DLD1 (cell line): ENCODE data around the gene HPCAL4.

Experiments
- in situ Hi-C: cut with HindIII; loops from 2 replicates; pipeline ENCODE4 v1.10.0; 2017; ENCODE audit warnings: low sequenced_read_pairs

HPCAL4 gene

DNA sequence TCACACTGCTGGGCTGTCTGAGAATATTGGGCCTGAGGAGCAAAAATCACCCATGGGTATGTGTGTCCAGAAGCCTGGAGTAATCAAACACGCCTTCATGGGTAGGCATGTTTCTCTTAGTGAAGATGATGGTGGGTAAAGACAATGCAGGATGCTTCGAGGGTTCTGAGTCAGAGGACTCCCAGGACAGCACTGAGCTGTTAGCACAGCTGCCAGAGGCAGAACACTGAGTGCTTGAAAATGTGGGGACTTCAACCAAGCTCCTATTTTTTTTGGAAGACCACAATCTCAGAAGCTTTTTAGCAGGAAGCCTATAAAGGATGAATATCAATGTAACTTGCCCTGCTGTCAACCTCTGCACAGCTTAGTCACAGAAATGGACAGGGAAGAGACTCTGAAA lies 11.4 kb downstream of the HPCAL4 start:
- in situ Hi-C loops: no loop called here

DNA sequence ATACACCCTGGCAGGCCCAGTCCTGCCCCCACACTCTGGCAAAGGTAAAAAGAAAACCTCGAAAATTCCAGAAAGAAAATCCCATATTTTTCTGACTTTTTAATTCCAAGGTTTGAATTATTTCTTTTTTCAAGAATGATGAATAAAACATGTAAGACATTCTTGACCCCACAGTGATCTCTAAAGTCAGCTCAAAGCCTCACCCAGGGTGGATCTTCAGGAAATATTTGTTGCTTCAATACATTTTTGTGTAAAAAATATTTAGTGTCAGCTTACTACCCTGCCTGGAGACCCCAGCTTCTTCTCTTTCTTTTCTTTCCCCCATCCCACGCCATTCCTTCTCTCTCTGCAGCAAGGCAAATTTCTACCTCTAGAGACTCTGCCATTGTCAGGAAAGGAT lies 12.3 kb downstream of the HPCAL4 start:
- in situ Hi-C loops: no loop called here

DNA sequence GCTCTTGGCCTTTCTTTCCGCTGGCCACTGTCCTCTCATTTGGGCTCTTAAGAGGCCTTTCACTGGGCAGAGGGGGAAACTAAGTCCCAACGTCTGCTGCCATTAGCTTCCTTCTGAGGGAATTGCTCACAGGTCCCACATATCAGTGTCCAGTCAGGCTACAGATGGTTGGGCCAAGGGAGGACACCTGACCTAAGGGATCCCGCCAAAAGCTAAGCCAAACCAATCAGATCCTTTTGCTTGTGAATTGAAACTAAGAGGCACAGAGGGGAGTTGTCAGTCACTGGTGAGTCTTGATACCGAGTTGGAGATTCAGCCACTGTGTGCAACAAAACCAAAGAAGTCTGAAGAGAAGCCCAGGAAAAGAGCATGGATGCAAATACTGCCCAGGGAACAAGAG lies 13.6 kb downstream of the HPCAL4 start:
- in situ Hi-C loops: no loop called here

DNA sequence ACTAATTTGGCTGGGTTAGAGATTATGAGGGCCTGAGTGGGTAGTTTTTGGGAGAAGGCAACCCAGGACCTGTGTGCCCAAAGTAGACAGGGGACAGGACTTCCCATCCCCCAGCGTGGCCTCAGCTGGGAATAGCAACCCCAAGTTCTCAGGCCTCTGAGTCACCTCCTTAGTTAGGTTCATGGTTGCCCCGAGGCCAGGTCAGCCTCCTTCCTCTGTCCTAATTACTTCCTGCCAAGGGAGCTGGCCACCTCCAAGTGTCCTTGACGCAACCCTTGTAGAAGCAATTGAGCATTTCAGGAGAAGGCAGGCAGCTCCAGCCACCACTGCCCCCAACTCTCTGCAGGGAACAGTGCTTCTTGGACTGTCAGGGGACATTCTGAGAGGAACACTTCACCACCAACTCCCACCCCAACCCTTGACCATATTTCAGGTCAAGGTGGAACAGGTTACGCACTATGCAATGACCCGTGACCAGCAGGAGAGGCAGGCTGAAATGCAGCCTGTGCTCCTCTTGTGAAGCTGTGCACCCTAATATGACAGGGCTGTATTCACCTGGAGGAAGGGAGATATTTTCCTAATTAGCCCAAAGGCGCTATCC lies 14.2 kb downstream of the HPCAL4 start:
- in situ Hi-C loops: no loop called here

DNA sequence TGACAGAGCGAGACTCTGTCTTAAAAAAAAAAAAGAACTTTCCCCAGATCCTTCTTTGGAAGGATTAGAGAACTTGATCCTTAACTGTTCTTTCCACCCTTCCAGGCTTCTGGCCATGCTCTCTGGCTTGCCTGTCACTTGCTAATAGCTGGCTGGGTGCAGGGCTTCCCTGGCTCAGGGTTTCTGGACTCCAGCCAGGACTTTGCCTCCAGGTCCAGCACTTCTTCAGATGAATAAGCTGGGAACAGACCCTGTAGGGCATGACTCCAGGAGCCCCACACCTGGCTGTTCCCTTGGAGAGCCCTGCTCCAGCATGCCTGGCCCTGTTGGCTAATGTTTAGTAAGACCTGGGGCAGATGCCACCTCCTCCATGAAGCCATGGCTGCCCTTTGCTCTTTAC lies 16.0 kb downstream of the HPCAL4 start:
- in situ Hi-C loops: no loop called here

DNA sequence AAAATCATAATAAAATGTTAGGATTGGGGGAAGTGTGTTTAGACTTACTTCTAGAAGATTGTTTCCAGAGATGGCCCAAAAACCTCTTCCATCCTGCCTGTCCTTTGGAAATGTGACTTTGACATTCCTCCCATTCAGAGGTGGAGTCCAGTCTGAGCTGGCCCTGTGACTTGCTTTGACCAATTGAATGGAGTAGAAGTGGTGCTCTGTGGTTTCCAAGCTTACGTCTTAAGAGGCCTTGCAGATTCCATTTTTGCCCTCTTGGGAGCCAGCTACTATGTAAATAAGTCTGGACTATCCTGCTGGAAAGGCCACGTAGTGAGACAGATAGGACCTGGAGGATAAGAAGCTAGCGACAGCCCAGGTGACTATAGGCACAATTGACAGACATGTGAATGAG lies 18.0 kb downstream of the HPCAL4 start:
- in situ Hi-C loops: no loop called here

DNA sequence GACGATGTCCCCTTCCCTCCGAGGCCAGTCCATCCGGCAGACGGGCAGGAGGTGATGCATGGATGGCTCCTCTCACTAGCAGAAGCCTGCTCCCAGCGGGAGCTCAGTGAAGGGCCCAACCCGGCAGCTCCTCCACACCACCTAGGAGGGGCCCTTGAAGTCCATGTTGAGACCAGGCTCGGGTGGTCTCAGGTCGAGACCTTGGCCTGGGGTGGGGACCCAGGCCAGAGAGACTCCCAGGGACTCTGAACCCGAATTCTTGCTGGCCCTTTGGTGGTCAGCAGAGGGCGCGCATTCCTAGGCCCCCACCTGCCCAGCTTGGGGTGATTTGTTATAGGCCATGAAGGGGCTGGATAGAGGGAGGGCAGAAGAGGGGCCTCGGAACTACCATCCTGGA lies 18.7 kb downstream of the HPCAL4 start:
- in situ Hi-C loops: no loop called here

DNA sequence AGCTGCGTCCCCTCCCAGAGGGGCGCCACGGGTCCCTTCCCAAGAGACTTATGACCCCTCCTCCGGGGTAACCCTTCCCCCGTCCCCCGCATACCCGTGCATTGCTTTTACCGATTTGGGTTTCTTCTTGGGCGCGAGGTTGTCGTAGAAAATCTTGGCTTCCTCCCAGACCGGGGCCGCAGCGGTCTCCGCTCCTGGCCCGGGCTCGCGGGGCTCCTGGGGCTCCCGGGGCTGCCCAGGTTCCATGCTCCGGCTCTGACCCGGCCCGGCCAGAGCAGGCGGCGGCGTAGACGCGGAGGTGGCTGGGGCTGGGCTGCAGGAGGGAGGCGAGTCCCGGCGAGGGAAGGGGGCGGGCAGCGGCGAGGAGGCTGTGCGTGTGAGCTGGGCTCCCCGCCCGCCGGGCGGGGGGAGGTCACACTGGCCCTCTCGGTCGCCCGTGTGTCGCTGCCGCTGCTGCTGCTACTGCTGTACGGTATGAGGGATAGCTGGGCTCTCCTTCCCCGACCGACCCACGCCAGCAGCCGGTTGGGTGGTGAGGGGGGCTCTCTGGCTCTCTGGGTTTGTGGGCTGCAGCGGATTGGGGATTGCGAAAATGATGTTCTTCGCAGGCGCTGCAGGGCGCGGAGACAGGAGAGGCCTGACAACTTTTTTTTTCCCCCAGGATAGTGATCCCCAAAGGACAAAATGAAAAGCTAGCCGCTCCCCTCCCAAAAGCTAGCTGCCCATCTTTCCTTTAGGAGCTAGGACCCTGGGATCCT lies 19.3 kb downstream of the HPCAL4 start, which contains the start of gene NT5C1A:
Gene NT5C1A, minus strand, starts transcription at position 315 of the 758 bp plus-strand sequence. Its CDS starts 69 bp downstream, at position 246.
- in situ Hi-C loops: no loop called here

DNA sequence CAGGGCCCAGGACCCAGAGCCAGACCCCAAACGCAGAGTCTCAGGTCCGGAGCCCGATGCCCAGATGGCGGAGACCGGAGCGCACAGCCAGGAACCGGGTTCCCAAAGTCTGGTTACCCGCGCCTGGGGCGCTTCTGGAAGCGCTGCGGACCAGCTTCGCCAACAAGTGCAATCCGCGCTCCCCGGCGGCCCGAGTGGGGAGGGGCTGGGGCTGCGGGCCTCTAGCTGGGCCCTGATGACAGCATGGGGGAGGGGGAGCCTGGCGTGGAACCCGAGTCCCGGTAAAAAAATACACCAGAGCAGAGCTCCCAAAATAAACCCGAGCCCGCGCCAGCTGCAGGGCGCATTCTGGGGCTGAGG lies 19.8 kb downstream of the HPCAL4 start:
- in situ Hi-C loops: no loop called here

DNA sequence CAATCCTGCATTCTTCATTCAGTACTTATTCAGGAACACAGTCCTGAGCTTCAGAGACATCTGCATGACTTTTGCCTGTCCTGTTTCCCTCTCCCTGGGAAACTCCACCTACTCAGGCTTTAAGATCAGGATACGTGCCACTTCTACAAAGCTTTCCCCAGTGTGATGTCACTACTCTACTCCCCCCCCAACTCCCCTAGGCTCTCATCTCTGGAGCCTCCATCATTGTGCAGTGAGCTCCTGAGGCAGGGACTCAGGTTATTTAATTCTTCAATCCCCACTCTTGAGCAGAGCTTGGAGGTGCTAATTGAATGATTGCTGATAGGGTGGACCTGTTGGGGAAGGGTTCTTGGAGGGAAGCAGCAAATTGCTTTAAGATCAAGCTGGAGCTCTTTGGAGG lies 20.5 kb downstream of the HPCAL4 start:
- in situ Hi-C loops: no loop called here

DNA sequence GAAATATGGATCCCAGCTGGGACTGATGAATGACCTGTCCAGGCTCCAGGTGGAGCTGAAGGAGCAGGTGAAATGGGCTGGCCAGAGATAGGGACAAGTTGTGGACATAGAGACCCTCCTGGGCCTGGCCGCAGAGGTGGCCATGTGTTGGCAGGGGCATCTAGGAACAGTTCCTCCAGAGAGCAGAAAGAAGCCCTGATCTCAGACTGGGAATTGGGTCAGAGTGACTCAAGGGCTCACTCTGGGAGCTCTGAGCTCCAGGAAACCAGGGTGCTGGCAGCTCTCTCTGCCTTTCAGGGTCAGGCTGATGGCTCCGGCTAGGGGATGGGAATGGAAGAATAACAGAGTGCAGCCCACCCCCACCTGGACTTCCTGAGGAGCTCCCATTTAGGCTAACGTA lies 22.3 kb downstream of the HPCAL4 start:
- in situ Hi-C loops: no loop called here

DNA sequence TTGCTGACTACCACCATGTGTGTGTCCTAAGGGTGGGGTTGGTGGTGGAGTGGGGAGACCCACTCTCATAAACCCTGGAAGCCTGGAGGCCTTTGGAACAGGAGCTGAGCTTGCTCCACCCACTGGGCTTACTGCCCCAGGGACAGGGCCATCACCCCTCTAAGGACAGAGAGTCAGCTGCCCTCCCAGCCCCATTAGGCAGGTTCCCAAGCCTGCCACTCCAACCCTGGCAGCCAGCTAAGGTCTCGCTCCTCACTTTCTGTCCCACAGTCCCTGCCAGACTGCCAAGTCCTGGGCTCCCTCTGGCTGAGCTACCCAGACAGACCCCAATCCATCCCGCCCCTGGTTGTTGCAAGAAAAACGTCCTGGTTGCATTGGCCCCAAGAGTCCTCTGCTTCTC lies 23.1 kb downstream of the HPCAL4 start:
- in situ Hi-C loops: no loop called here

DNA sequence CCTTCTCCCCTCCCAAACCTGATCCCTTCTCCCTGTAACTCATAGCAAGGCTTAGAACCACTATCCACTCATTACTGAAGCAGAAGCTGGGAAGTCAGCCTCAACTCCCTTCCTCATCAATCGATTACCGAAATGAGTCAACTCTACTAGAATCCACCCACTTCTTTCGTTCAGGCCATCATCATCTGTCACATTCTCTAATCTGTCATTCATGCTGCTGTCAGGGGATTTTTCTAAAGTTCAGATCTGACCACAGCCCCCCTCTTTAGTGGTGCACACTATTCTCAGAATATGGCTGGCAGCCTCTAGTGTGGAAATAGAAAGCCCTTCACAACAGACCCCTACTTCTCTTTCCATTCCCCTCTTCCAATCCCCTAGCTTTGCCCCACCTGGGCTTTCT lies 24.5 kb downstream of the HPCAL4 start:
- in situ Hi-C loops: no loop called here

DNA sequence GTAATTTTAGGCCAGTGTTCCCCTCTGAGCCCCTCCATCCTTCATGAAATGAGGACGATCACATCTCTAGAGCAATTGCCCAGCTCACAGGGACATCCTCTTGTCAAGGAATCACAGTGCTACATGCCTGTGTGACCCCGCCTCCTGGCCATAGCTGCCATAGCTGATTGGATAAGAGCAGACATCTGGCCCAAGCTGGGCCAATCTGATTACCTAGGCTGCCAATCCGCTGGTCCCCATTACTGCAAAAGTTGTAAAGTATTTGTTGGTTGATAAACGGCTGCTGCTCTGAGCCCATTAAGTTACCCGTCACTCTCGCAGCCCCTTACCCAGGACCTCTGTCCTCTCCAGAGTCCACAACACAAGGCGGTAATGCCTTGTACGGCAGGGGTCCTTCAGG lies 27.7 kb downstream of the HPCAL4 start:
- in situ Hi-C loops: no loop called here

DNA sequence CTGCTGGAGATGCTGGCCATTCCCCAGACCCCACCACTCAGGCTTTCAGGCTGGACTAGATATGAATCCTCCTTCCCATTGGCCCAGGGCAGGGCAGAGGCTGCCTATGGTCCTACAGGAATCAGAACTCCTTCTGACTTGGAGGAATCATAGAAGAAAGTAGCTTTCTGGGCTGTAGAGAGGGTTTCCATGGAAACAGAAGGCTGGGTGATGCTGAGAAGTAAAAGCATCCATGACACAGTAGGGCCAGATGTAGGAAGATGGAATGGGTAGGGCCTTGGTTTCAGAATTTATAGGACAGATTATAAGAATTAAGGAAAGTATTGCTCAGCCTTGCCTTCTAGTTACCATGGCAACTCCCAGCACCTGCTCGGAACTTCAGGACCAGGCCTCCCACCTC lies 28.4 kb downstream of the HPCAL4 start:
- in situ Hi-C loops: no loop called here

DNA sequence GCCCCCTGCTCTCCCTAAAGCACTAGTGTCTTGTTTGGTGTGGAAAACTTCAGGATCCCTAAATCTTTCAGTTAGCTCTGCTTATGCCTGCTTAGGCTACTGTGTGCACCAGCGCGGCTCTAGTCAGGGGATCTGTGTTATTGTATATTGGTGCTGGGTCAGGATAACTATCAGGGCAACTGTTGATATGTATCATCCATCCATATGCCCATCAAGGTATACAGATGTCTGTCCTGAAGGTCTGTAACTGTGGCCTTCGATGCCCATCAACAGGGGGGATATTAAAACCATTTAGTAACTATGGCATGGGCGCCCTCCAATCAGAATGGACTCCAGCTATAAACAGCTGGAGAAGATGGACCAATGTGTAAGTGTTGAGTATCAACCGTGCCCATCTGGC lies 31.7 kb downstream of the HPCAL4 start:
- in situ Hi-C loops: no loop called here

DNA sequence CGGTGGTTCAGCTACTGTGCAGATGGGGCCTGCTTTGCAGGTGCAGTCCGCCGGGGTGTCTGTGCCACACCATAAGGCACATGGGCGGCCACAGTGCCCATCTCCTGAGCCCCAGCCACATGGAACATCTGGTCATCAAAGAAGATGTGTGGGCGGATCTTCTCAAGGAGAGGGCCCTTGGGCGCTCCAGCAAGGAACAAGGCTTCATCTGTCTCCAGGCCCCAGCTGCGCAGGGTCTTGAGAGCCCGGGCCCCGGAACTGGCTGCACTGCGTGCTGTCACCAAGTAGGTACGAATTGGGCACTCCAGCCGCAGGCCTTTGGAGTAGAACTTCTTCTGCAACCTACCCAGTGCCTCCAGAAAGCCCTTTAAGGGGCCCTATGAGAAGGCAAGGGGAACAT lies 32.1 kb downstream of the HPCAL4 start:
- in situ Hi-C loops: no loop called here

DNA sequence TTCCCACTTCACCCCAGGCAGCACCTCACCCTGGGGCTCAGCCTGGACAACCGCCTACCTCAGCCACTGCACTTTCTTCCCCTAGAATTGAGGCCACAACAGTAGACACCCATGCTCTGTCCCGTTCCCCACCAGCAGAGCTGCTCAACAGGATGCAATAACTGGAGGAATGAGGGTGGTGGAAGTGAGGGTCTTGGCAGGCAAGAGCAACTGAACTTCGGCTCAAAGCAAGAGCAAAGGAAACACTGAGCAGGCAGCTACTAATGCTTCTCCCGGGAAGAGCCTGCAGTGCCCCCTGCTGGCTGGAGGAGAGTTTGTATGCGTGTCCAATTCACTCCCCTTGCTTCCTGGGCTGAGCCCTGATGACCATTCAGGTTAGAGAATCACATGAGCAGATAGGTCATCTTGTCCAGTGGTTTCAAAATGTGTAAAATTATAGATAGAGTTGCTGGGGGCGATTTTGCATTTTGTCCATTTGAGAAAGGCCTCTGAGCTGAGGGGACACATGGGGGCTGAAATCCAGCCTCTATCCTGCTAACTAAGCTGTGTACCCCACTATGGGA lies 33.2 kb downstream of the HPCAL4 start:
- in situ Hi-C loops: no loop called here

DNA sequence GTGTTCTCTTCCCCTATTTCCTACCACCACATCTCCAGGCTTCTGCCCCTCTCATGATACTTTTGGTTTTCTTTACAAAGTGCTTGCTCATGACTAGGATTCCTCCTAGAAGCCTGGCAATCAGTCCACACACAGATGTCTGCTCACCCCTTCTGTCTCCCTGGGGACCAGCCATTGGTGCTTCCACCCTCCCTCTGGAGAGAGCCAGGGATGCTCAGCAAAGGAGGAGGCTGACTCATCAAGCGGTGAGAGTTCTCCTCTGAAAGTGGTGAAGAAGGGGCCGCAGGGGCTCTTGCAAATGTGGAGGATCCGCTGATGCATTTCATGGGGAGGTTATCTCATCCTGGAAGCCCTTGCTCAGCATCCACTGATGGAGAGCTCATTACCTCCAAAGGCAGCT lies 33.8 kb downstream of the HPCAL4 start:
- in situ Hi-C loops: no loop called here

DNA sequence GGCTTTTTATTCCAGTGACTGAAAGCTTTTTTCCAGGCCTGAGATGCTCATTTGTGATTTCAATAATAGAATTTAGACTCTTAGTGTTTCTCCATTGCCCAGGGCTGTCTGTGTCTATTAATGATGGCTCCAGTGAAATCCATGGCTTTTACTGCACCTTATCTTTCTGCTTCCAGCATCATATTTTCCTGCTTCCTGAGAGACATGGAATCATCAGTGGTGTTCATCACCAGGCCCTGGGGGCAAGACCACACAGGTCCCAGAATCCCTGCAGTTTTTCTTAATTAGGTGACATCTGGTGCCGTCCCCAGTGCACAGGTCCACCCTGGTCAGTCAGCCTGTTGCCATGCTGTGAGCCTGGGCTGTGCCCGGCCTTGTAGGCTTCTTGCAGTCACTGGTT lies 34.8 kb downstream of the HPCAL4 start:
- in situ Hi-C loops: no loop called here

DNA sequence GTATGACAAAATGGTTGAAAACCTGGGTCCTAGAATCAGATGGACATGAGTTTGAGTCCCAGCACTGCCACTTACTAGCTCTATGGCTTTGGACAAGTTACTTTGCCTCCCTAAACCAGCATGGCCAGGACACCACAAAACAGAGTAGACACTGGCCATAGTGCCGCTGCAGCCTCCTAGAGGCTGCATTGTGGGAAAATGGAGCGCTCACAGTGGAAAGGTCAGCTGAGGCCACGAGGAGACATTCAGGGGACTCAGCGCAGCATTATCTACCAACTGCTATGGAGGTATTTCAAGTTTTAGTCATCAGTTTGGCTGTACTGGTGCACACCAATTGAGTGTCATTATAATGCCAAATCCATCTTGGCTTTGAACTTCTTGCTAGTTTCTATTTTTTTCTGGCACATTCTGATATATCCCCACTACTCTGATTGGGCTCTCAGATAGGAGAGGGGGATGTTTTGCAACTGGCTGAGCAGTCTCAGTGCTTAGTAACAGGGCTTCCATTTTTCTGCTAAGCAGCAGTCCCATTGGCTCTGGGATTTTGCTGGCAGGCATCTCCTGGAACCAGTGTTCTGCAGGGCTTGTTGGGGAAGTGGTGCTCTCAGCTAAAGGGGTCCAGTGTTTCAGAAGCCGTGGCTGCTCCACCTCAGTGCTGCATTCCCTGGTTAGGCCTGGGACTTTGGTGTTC lies 35.5 kb downstream of the HPCAL4 start:
- in situ Hi-C loops: no loop called here

DNA sequence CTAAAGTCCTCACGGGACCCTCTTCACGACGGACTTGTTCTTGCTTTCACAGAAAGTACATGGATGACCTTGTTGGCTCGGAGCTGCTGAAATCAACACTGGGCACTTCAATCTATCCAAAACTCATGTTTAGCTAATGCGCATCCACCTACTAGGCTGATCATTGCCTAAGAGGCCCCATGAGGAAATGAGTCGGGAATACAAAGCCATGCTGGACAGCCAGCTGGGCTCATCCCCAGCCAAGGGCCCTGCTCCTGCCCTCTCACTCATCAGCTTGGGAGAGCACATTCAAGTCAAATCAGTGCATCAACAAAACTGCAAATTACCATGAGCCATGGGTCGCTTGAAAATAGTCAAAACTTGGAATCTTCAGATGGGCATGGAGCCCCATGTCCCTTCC lies 36.9 kb downstream of the HPCAL4 start:
- in situ Hi-C loops: no loop called here
